ENCODE data around the gene WNT8B. TPM values are rescaled to one million over a fixed set of nuclear protein-coding genes. Genes with fewer than 3 reads are reported as not detected.

WNT8B gene
- total and polyA plus RNA-seq, 7 donors: 0.06 TPM; not detected in 6

- Histone ChIP-seq H3K27ac (no peak overlapping the region), H3K4me3 (no peak overlapping the region), H3K27me3 (no peaks in the 10 kb centered on the region), H3K36me3 (peaks cover 6 to 73% (median 20%) of the 10 kb centered on the region in 4 donors), H3K4me1 (no peaks in the 10 kb centered on the region), H3K9me3 (no peaks in the 10 kb centered on the region)
- 48 to 69% methylated on average over 1 of the region's 1 CpG for WGBS, 2 donors
- no peak for DNase-seq
- TF ChIP-seq EP300 (IDR thresholded peaks at IDR 0.05) (no peak), CTCF (IDR thresholded peaks at IDR 0.05) (no peak), POLR2A (IDR thresholded peaks at IDR 0.05) (no peak), POLR2AphosphoS5 (IDR thresholded peaks at IDR 0.05) (no peak)
- intact Hi-C loops (cut with DNase I): no loop called here
These were observed 45.5 kb downstream of the WNT8B start for GRCh38 chr10:100508266-100508665.

DNA sequence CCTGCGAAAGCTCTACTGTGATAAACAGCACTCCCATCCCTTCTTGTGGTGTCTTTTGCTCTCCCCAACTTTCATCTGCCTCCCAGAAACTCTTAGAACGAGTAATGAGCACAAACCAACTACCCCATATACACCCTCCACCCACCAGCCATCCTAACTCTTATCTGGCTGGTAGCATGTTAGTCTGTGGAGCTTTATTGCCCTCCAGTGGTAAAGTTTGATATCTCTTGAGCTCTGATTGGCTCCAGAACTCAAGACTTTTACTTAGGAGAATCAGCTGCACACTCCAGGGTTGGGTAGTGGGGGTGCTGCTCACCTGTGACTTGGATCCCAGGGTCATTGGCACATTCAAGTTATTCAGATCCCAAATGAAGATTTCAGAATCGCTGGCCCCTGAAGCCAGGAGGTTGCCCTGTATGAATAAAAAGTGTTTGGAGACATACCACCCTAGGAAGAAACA, 45.9 kb downstream of the WNT8B start:
- 46 to 51% methylated on average over 3 of the region's 3 CpGs for WGBS, 2 donors
- intact Hi-C loops (cut with DNase I): no loop called here
- DNase-seq: no peak

GRCh38 chr10:100509241-100509840, 46.5 kb downstream of the WNT8B start:
- peaks cover 6 to 70% (median 18%) of the 10 kb centered on the region in 4 donors for H3K36me3 ChIP-seq
- H3K27ac ChIP-seq: no peak overlapping the region
- intact Hi-C loops (cut with DNase I): no loop called here
- TF ChIP-seq CTCF (IDR thresholded peaks at IDR 0.05): no peak
- no peak for TF ChIP-seq POLR2AphosphoS5 (IDR thresholded peaks at IDR 0.05)
- no peak for TF ChIP-seq POLR2A (IDR thresholded peaks at IDR 0.05)
- TF ChIP-seq EP300 (IDR thresholded peaks at IDR 0.05): no peak
- H3K9me3 ChIP-seq: no peaks in the 10 kb centered on the region
- 70 to 79% methylated on average over 8 of the region's 8 CpGs for WGBS, 2 donors
- H3K4me3 ChIP-seq: no peak overlapping the region
- no peak for DNase-seq
- no peaks in the 10 kb centered on the region for H3K27me3 ChIP-seq
- H3K4me1 ChIP-seq: no peaks in the 10 kb centered on the region

More for the DNA sequence above, 45.9 kb downstream of the WNT8B start:
- TF ChIP-seq EP300 (IDR thresholded peaks at IDR 0.05) (no peak), POLR2A (IDR thresholded peaks at IDR 0.05) (no peak)
- no peaks in the 10 kb centered on the region for H3K4me1 ChIP-seq
- H3K4me3 ChIP-seq: no peak overlapping the region
- H3K36me3 ChIP-seq: peaks cover 6 to 72% (median 20%) of the 10 kb centered on the region in 4 donors
- H3K27ac ChIP-seq: no peak overlapping the region
- no peaks in the 10 kb centered on the region for H3K27me3 ChIP-seq
- no peaks in the 10 kb centered on the region for H3K9me3 ChIP-seq

- intact Hi-C loops (cut with DNase I): no loop called here
- TF ChIP-seq EP300 (IDR thresholded peaks at IDR 0.05): no peak
- no peak for TF ChIP-seq POLR2A (IDR thresholded peaks at IDR 0.05)
- TF ChIP-seq POLR2AphosphoS5 (IDR thresholded peaks at IDR 0.05): no peak
- H3K36me3 ChIP-seq: peaks cover 6 to 65% (median 13%) of the 10 kb centered on the region in 4 donors
- no peaks in the 10 kb centered on the region for H3K9me3 ChIP-seq
- H3K27me3 ChIP-seq: no peaks in the 10 kb centered on the region
- WGBS, 2 donors: 67 to 86% methylated on average over 7 of the region's 7 CpGs
- no peak overlapping the region for H3K4me3 ChIP-seq
- H3K4me1 ChIP-seq: no peaks in the 10 kb centered on the region
- H3K27ac ChIP-seq: no peak overlapping the region
- DNase-seq: no peak
These were observed 47.9 kb downstream of the WNT8B start for GRCh38 chr10:100510533-100511308.

DNA sequence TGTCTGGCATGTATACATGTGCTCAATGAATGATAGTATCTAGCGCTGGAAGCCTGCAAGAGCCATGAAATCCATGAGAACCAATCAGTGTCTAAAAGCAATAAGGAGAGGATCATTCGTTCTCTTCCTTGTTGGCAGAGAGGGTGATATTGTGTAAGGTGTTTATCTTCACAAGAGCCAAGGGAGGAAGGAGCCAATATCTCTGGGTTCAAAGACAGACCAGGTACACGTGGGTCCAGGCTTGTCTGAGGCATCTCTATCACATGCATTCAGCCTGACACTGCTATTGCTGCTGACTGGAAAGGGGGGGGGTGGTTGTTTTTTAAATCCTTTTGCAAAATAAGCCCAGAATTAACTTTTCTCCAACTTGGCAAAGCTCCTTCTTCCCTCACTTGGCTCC, 52.8 kb downstream of the WNT8B start:
- H3K4me1 ChIP-seq: peaks cover 0 to 17% (median 14%) of the 10 kb centered on the region in 4 donors
- no peak overlapping the region for H3K4me3 ChIP-seq
- DNase-seq: no peak
- H3K27me3 ChIP-seq: peaks cover 0 to 4% (median 0%) of the 10 kb centered on the region in 3 donors
- H3K27ac ChIP-seq: no peak overlapping the region
- intact Hi-C loops (cut with DNase I): loop anchor here (5.0 kb wide), 1 partner anchor 83 kb away; no protein-coding TSS in a partner anchor
- TF ChIP-seq POLR2AphosphoS5 (IDR thresholded peaks at IDR 0.05): no peak
- no peak for TF ChIP-seq EP300 (IDR thresholded peaks at IDR 0.05)
- TF ChIP-seq CTCF (IDR thresholded peaks at IDR 0.05): no peak
- no peak for TF ChIP-seq POLR2A (IDR thresholded peaks at IDR 0.05)
- WGBS, 2 donors: 54 to 82% methylated on average over 3 of the region's 3 CpGs
- peaks cover 0 to 34% (median 0%) of the 10 kb centered on the region in 4 donors for H3K36me3 ChIP-seq
- no peaks in the 10 kb centered on the region for H3K9me3 ChIP-seq
